Esophagus muscularis mucosa (tissue), 2 donors: ENCODE data around the gene NEDD9.

ENCODE experiments used
- EP300 ChIP-seq: sonication (generic); formaldehyde crosslinking; IDR thresholded peaks from one replicate; pipeline ENCODE4 v1.6.1; 2017; ENCODE audit warnings: antibody characterized with exemption
- POLR2A ChIP-seq: fragments of 450-650 bp; IDR thresholded peaks from one replicate; pipeline ENCODE4 v1.6.1; 2017; ENCODE audit warnings: antibody characterized with exemption, moderate library complexity, mild to moderate bottlenecking, low read depth

DNA sequence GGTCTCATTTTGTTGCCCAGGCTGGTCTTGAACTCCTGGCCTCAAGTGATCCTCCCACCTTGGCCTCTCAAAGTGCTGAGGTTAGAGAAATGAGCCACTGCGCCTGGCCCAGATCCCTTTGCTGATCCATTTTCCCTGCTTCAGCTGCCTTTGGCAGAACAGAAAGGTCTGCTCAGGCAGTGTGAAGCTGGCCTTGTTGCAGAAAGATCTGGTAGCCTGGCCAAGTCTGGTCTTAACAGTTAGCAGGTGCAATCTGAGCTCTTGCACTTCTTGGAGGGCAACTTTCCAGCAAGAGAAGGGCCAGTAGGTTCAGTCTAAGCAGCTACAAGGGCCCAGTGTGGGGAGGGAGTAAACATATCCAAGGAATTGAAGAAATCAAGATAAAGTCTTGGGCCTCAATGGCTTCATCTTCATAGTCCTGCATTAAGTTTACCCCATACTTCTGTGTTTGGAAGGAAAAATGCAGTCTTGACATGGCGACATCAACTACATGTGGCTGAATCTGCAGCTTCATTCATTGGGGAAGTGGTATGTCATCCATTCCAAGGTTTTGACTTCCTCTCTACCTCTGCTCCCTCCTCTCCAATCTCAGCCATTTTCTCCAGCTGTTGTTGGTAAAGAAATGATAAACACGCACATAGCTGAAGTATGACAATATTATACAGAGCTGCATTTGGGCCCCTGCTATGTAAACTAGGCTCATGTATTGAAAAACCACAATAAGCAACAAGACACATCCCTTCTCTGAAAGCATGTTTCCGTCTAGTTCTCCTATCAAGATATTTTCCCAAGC is 39.0 kb upstream of the NEDD9 start:
- no peak for TF ChIP-seq POLR2A
- no peak for TF ChIP-seq EP300
